Lower lobe of right lung (tissue), 2 donors: ENCODE measurements around the gene HNRNPR. TPM values are rescaled to one million over a fixed set of nuclear protein-coding genes. Genes with fewer than 3 reads are reported as not detected.

Experiments used
- ATAC-seq, 2 donors: fragments of 200-7000 bp; cut with Tn5 transposase; one replicate each; pipeline ENCODE4 v1.9.1; 2020 to 2022; ENCODE audit warnings: mild to moderate bottlenecking in 2 of 2, moderate library complexity in 2 of 2
- DNase-seq: peaks from one replicate; pipeline ENCODE4 v3.0.0-alpha.2; 2020
- H3K27ac ChIP-seq: fragments of 200-600 bp; one replicate; pipeline ENCODE4 v1.8.0; 2022
- H3K27me3 ChIP-seq: fragments of 200-600 bp; one replicate; pipeline ENCODE4 v1.8.0; 2022; ENCODE audit warnings: low read depth
- H3K36me3 ChIP-seq: fragments of 200-600 bp; one replicate; pipeline ENCODE4 v1.8.0; 2022; ENCODE audit warnings: mild to moderate bottlenecking
- H3K4me1 ChIP-seq: fragments of 200-600 bp; one replicate; pipeline ENCODE4 v1.8.0; 2022
- H3K4me3 ChIP-seq: fragments of 200-600 bp; one replicate; pipeline ENCODE4 v1.8.0; 2022; ENCODE audit warnings: mild to moderate bottlenecking
- H3K9me3 ChIP-seq: fragments of 200-600 bp; one replicate; pipeline ENCODE4 v1.8.0; 2022
- intact Hi-C: fragments of 100-400 bp; cut with DNase I; formaldehyde crosslinking; loops from one replicate; pipeline ENCODE4 v1.11.0; 2022
- total RNA-seq: library from RNA; stranded (reverse); fragmentation: NEBNext Ultra II Directional; extraction: Animal tissue kit (Norgen Biotek cat#: 25700); gene quantifications from one replicate; pipeline ENCODE4 v1.2.1, GENCODE V29; 2021
- TF ChIP-seq, protein P1 (sequence below): fragments of 200-600 bp; IDR thresholded peaks from one replicate; pipeline ENCODE4 v1.8.0; 2022; ENCODE audit warnings: antibody characterized with exemption, mild to moderate bottlenecking
- donor health status: DM: no; HTN: yes; CAD: no; lungs with severe emphysema.

Gene HNRNPR
- total RNA-seq, 1 donor from 2014 or later, result 84.9 TPM

DNA sequence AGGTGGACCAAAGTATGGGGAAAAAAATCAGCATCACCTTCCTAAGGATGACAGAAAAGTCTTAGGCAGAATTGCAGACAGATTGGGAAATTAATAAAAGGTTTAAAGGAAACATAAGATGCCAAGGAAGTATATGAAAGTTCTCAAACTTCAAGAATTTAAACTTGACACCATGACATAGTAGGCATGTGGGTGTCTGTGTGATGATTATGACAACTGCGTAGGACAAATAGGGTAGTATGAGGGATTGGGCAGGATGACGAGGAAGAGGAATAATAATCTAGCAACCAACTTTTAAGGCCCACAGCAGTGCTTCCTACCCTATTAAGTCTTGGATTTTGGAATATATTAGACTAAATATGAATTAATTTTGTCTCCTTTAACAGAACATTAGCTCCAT is 52.4 kb downstream of the HNRNPR start:
- Histone ChIP-seq H3K36me3 (peaks cover 28% of the 10 kb centered on the region), H3K27me3 (no peaks in the 10 kb centered on the region), H3K4me1 (peaks cover 12% of the 10 kb centered on the region), H3K9me3 (no peaks in the 10 kb centered on the region), H3K4me3 (no peak overlapping the region), H3K27ac (no peak overlapping the region)
- ATAC-seq (no peak), DNase-seq (no peak)
- TF ChIP-seq, protein P1, sequence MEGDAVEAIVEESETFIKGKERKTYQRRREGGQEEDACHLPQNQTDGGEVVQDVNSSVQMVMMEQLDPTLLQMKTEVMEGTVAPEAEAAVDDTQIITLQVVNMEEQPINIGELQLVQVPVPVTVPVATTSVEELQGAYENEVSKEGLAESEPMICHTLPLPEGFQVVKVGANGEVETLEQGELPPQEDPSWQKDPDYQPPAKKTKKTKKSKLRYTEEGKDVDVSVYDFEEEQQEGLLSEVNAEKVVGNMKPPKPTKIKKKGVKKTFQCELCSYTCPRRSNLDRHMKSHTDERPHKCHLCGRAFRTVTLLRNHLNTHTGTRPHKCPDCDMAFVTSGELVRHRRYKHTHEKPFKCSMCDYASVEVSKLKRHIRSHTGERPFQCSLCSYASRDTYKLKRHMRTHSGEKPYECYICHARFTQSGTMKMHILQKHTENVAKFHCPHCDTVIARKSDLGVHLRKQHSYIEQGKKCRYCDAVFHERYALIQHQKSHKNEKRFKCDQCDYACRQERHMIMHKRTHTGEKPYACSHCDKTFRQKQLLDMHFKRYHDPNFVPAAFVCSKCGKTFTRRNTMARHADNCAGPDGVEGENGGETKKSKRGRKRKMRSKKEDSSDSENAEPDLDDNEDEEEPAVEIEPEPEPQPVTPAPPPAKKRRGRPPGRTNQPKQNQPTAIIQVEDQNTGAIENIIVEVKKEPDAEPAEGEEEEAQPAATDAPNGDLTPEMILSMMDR, result no peak
- intact Hi-C loops, result no loop called here

DNA sequence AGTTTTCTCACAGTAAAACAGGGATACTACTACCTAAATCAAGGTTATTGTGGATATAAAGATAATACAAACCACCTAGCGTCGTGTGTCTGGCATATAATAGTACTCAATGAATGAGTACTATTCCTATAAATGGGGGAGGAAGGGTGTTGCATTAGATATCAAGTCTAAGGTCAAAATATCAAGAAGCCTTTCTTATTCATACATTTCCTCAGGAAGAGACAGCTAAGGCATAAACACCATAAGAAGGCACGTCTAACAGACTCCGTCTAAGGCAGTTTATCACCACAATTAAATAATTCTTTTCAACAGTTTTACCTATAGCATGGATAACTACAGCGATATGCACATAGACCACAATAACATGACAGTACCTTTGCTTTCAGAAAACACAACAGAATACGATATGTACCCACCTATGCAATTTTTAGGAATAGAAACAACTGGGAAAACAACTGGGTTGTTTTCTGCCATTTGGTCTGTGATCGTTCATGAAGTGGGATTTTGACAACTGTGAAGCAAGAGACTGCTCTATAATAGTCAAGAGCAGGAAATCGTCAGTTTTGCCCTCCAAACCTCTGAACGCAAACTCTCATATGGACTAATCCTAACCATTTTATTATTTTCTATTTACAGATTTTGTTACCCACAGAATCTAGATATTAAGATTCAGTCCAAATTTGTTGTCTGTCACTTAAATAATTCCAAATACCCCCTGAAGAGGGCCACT is 53.1 kb downstream of the HNRNPR start:
- peaks cover 34% of the 10 kb centered on the region for H3K36me3 ChIP-seq
- no peak for DNase-seq
- H3K27me3 ChIP-seq, result no peaks in the 10 kb centered on the region
- ATAC-seq, result no peak
- H3K4me1 ChIP-seq, result peaks cover 12% of the 10 kb centered on the region
- TF ChIP-seq, protein P1, result no peak
- intact Hi-C loops, result no loop called here
- no peak overlapping the region for H3K4me3 ChIP-seq
- H3K27ac ChIP-seq, result no peak overlapping the region
- no peaks in the 10 kb centered on the region for H3K9me3 ChIP-seq

DNA sequence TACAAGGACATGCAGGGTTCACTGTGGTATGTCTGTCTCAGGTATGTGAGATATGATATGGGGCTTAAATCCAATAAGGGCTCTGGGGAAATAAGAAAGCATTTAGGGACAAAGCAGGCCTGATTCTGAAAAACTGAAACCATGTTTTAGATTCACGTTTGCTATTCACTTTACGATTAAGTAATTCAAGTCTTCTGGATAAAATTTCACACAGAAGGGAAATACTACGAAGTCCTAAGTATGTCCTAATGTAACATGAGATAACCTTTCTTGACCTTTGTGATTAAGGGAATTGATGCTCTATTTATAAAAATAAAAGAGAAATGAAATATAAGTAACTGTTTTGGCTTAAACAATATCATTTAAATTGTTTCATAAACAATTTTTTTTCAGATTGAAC is 55.4 kb downstream of the HNRNPR start:
- TF ChIP-seq, protein P1, result no peak
- DNase-seq (no peak), ATAC-seq (no peak)
- Histone ChIP-seq H3K4me1 (peaks cover 18% of the 10 kb centered on the region), H3K36me3 (peaks cover 30% of the 10 kb centered on the region), H3K9me3 (no peaks in the 10 kb centered on the region), H3K27me3 (no peaks in the 10 kb centered on the region), H3K27ac (no peak overlapping the region), H3K4me3 (no peak overlapping the region)
- intact Hi-C loops, result no loop called here

DNA sequence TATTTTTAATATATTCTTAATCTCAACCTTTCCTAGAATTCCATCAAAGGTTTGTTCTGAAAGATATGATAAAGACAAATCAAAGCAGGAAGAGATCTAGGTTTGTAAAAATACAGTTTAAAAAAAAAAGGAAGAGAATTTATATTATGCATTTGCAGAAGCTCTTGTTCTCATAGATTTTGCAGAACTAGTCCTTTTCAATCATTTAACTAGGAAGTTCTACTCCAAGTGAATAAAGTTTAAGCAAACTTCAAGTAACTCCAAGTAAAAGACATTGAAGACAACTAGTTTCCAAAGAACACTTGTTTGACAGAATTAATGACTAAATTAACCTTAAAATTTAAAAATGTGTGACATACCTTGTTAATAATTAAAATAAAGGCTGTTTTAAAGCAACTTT is 55.9 kb downstream of the HNRNPR start:
- TF ChIP-seq, protein P1, result no peak
- no peak for ATAC-seq
- no peak overlapping the region for H3K27ac ChIP-seq
- no peak for DNase-seq
- intact Hi-C loops, result no loop called here
- no peaks in the 10 kb centered on the region for H3K27me3 ChIP-seq
- no peaks in the 10 kb centered on the region for H3K9me3 ChIP-seq
- H3K4me1 ChIP-seq, result peaks cover 23% of the 10 kb centered on the region
- H3K4me3 ChIP-seq, result no peak overlapping the region
- H3K36me3 ChIP-seq, result peaks cover 30% of the 10 kb centered on the region

DNA sequence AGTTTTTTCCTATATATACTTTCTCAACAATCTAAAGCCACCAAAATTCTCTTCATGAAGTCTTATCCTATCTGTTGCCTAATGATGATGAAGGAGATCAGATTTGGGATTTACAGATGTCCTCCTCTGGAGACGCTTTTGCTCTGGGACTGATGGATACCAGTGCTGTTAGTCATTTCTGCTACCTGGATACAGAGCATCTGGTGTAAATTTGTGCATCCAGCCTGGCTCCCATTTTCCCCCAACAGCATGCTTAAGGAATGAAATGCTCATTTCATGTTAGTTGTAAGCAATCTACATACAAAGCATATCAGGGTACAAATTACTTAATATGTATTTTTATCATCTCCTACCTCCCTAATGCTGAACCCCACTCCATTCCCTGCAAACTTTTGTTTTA is 57.7 kb downstream of the HNRNPR start:
- H3K9me3 ChIP-seq, result no peaks in the 10 kb centered on the region
- no peaks in the 10 kb centered on the region for H3K27me3 ChIP-seq
- peaks cover 32% of the 10 kb centered on the region for H3K4me1 ChIP-seq
- no peak overlapping the region for H3K27ac ChIP-seq
- H3K4me3 ChIP-seq, result no peak overlapping the region
- TF ChIP-seq, protein P1, result no peak
- H3K36me3 ChIP-seq, result peaks cover 45% of the 10 kb centered on the region
- ATAC-seq (no peak), DNase-seq (no peak)
- intact Hi-C loops, result no loop called here
